SH-SY5Y (cell line): ENCODE data around the gene FOXD1.

Experiments used
- GATA2 ChIP-seq: IDR thresholded peaks from 2 replicates; pipeline ENCODE4 v1.6.1; 2011; ENCODE audit warnings: mild to moderate bottlenecking, low read depth, low read length
- GATA3 ChIP-seq: IDR thresholded peaks from 2 replicates; pipeline ENCODE4 v1.6.1; 2011; ENCODE audit warnings: low read depth, mild to moderate bottlenecking, low read length, moderate library complexity

- TF ChIP-seq GATA2 = no peak
- no peak for TF ChIP-seq GATA3
Measured at GRCh38 chr5:73496984-73497457, 48.4 kb upstream of the FOXD1 start.
